Endodermal cell (in vitro differentiated cells): Measurements from ENCODE around the gene TRMT44. TPM values are rescaled to one million over a fixed set of nuclear protein-coding genes. Genes with fewer than 3 reads are reported as not detected.

Experiments used
- DNase-seq: peaks from one replicate; pipeline ENCODE4 v3.0.0-alpha.2; 2017
- H3K27ac ChIP-seq: 2 replicates; pipeline ENCODE4 v1.5.1; 2013; ENCODE audit warnings: mild to moderate bottlenecking, low read depth, low read length, moderate library complexity
- H3K27me3 ChIP-seq: 2 replicates; pipeline ENCODE4 v1.6.1; 2013; ENCODE audit warnings: mild to moderate bottlenecking, low read length, moderate library complexity; ENCODE audit not compliant: insufficient read depth, control insufficient read depth, poor library complexity, severe bottlenecking
- H3K36me3 ChIP-seq: 2 replicates; pipeline ENCODE4 v1.7.0; 2013; ENCODE audit warnings: mild to moderate bottlenecking, low read length, moderate library complexity; ENCODE audit not compliant: control insufficient read depth, insufficient read depth
- H3K4me1 ChIP-seq: one replicate; pipeline ENCODE4 v1.7.0; 2013; ENCODE audit warnings: low read length; ENCODE audit not compliant: control insufficient read depth, insufficient read depth
- H3K4me3 ChIP-seq: 2 replicates; pipeline ENCODE4 v1.5.1; 2013; ENCODE audit warnings: mild to moderate bottlenecking, low read length, moderate library complexity
- H3K9ac ChIP-seq: 2 replicates; pipeline ENCODE4 v1.6.1; 2013; ENCODE audit warnings: mild to moderate bottlenecking, low read length, moderate library complexity; ENCODE audit not compliant: poor library complexity, severe bottlenecking; ENCODE audit errors: extremely low read depth
- H3K9me3 ChIP-seq: 2 replicates; pipeline ENCODE4 v1.6.1; 2013; ENCODE audit warnings: mild to moderate bottlenecking, low read length, moderate library complexity; ENCODE audit not compliant: control insufficient read depth
- H3K27ac Mint-ChIP-seq: 2 replicates; pipeline ENCODE4 v1.8.0; 2020; ENCODE audit warnings: mixed read lengths
- H3K27me3 Mint-ChIP-seq: 2 replicates; pipeline ENCODE4 v1.8.0; 2021; ENCODE audit warnings: mild to moderate bottlenecking, mixed read lengths; ENCODE audit not compliant: insufficient read depth
- H3K36me3 Mint-ChIP-seq: 2 replicates; pipeline ENCODE4 v1.8.0; 2020; ENCODE audit warnings: low read depth, mixed read lengths
- H3K4me1 Mint-ChIP-seq: 2 replicates; pipeline ENCODE4 v1.8.0; 2020; ENCODE audit warnings: mixed read lengths
- H3K4me3 Mint-ChIP-seq: 2 replicates; pipeline ENCODE4 v1.8.0; 2020; ENCODE audit warnings: mild to moderate bottlenecking, moderate library complexity, mixed read lengths
- H3K9me3 Mint-ChIP-seq: 2 replicates; pipeline ENCODE4 v1.8.0; 2020; ENCODE audit warnings: mild to moderate bottlenecking, mixed read lengths
- WGBS, 2 experiments: methylation state at CpG; one replicate each; pipeline versions ENCODE4 v1.1.5 to v1.1.7; 2013; ENCODE audit warnings: missing lambda C conversion rate in 2 of 2, mixed read lengths in 1 of 2; ENCODE audit not compliant: insufficient coverage in 1 of 2, insufficient read length in 1 of 2; 5-methylcytosine and 5-hydroxymethylcytosine counted together
- total RNA-seq, 2 donors: library from RNA; stranded (reverse); fragmentation: NEBNext Ultra II Directional in 1 of 2; extraction: Animal tissue kit (Norgen Biotek cat#: 25700) in 1 of 2; gene quantifications; 2 replicates in 1 of 2; 3 replicates in 1 of 2; pipeline ENCODE4 v1.2.1, GENCODE V29; 2021
- TF ChIP-seq, protein P1 (sequence below): fragments of 200-600 bp; sonication (generic); conservative IDR thresholded peaks from 2 replicates; pipeline ENCODE4 v1.5.0; 2021; ENCODE audit warnings: antibody characterized with exemption, mild to moderate bottlenecking

TRMT44 gene
- total RNA-seq, 2 donors from 2014 or later, result 45.9 to 114 TPM

DNA sequence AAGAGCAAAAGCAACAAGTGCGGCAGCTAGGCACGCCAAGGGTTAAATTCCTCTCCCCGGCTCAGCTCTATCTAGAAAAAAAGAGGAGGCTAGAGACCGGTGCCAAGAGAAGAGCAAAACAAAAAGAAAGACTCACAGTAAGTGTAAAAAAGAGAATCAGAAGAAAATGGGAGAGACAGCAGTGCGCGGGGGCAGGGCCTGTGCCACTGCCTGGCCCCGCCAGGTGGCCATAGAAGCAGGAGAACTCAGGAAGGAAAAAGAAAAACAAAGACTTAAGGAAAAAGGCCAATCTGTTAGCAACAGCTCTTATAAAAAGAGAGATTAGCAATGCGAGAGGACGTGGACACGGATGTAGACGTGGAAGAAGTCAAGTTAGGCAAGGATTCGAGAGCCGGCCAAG, 3.3 kb upstream of the TRMT44 start:
- Histone ChIP-seq H3K9me3 (peaks cover 59% of the 10 kb centered on the region), H3K36me3 (peaks cover 10% of the 10 kb centered on the region), H3K27me3 (no peaks in the 10 kb centered on the region), H3K9ac (peak overlapping the region; percentile 63), H3K27ac (peak overlapping the region; percentile 59), H3K4me1 (peaks cover 2% of the 10 kb centered on the region), H3K4me3 (peak overlapping the region; percentile 92)
- Mint-ChIP-seq H3K36me3 (peaks cover 28% of the 10 kb centered on the region), H3K27ac (peak overlapping the region; percentile 83), H3K4me1 (peaks cover 18% of the 10 kb centered on the region), H3K9me3 (peaks cover 66% of the 10 kb centered on the region), H3K4me3 (peak overlapping the region; percentile 42), H3K27me3 (no peaks in the 10 kb centered on the region)
- TF ChIP-seq, protein P1, sequence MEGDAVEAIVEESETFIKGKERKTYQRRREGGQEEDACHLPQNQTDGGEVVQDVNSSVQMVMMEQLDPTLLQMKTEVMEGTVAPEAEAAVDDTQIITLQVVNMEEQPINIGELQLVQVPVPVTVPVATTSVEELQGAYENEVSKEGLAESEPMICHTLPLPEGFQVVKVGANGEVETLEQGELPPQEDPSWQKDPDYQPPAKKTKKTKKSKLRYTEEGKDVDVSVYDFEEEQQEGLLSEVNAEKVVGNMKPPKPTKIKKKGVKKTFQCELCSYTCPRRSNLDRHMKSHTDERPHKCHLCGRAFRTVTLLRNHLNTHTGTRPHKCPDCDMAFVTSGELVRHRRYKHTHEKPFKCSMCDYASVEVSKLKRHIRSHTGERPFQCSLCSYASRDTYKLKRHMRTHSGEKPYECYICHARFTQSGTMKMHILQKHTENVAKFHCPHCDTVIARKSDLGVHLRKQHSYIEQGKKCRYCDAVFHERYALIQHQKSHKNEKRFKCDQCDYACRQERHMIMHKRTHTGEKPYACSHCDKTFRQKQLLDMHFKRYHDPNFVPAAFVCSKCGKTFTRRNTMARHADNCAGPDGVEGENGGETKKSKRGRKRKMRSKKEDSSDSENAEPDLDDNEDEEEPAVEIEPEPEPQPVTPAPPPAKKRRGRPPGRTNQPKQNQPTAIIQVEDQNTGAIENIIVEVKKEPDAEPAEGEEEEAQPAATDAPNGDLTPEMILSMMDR, result peak; percentile 39
- 41 to 48% methylated on average over 13 of the region's 13 CpGs for WGBS, 2 experiments
- DNase-seq, result peak; percentile 55

DNA sequence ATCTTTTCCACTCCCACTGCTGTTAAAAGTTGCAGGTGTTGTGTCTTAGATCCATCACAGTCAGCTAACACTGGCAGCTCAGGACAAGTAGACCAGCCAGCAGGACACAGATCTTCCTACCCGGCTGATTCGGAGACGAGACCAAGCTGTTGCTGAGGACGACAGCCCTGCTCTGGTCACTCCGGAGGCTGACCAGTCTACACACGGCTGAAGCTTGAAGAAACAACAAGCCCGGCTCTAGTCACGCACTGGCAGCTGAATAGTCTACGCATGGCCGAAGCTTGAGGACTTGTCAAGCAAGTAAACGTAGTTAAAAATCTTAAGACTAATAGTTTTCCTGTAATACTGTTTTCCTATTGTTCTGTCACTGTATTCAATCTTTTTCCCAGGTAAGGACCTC, 1.8 kb upstream of the TRMT44 start:
- no peak for DNase-seq
- Histone ChIP-seq H3K4me3 (peak overlapping the region; percentile 92), H3K9me3 (peaks cover 46% of the 10 kb centered on the region), H3K27ac (no peak overlapping the region), H3K4me1 (peaks cover 2% of the 10 kb centered on the region), H3K27me3 (no peaks in the 10 kb centered on the region), H3K9ac (no peak overlapping the region), H3K36me3 (peaks cover 22% of the 10 kb centered on the region)
- Mint-ChIP-seq H3K27me3 (no peaks in the 10 kb centered on the region), H3K4me3 (peak overlapping the region; percentile 20), H3K9me3 (peaks cover 54% of the 10 kb centered on the region), H3K4me1 (peaks cover 32% of the 10 kb centered on the region), H3K36me3 (peaks cover 22% of the 10 kb centered on the region), H3K27ac (no peak overlapping the region)
- WGBS, 2 experiments, result 92% methylated on average over 11 of the region's 11 CpGs
- TF ChIP-seq, protein P1, result no peak

DNA sequence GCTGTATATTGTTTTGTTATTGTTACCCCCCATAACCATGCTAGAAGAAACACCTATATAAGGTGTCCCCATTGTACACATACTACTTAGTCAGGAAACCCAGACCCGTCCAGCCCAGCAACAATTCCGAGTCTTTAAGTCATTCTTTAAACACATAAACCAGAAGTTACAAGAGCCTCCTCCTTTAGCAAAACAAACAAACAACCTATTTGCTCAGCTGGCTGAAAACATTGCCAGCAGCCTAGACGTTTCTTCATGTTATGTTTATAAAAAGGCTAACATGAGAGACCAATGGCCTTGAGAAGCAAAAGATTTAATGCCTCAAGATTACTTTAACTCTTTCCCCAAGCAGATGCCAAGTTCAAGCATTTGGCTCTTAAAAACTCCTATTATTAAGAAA, 1.4 kb upstream of the TRMT44 start:
- no peaks in the 10 kb centered on the region for H3K27me3 Mint-ChIP-seq
- TF ChIP-seq, protein P1, result no peak
- H3K4me3 ChIP-seq, result peak overlapping the region; percentile 92

More for the DNA sequence above, 1.4 kb upstream of the TRMT44 start:
- Mint-ChIP-seq H3K27ac (no peak overlapping the region), H3K4me1 (peaks cover 35% of the 10 kb centered on the region), H3K36me3 (peaks cover 19% of the 10 kb centered on the region), H3K4me3 (peak overlapping the region; percentile 20), H3K9me3 (peaks cover 50% of the 10 kb centered on the region)
- no peak for DNase-seq
- peaks cover 44% of the 10 kb centered on the region for H3K9me3 ChIP-seq
- peaks cover 25% of the 10 kb centered on the region for H3K36me3 ChIP-seq
- no peak overlapping the region for H3K9ac ChIP-seq
- WGBS, 2 experiments, result 87% methylated on average over 3 of the region's 3 CpGs; no CpG with 5 or more reads in 1 of the 2 experiments
- no peaks in the 10 kb centered on the region for H3K27me3 ChIP-seq
- peaks cover 2% of the 10 kb centered on the region for H3K4me1 ChIP-seq
- no peak overlapping the region for H3K27ac ChIP-seq
